ENCODE data around the gene RANBP1.

GRCh38 chr22:20095521-20095920 lies 20.4 kb upstream of the RANBP1 start:
- TF ChIP-seq CTCF (conservative IDR thresholded peaks at IDR 0.05; ENCODE audit: low read length), result no peak
- TF ChIP-seq EZH2phosphoT487 (IDR thresholded peaks at IDR 0.05; ENCODE audit: borderline replicate concordance, low read depth, low read length), result no peak

Measured in OCI-LY7 (cell line).